Activated gamma-delta T cell treated with anti-CD3 and anti-CD28 coated beads, Interleukin-2, amount 50 U/mL, for 16 hours (primary cell): ENCODE results near the gene PBX3.

Experiments used
- DNase-seq: peaks from one replicate; pipeline ENCODE4 v3.0.0-alpha.2; 2020; ENCODE audit warnings: low read depth

The PBX3 gene

GRCh38 chr9:125949703-125950460, 202.7 kb downstream of the PBX3 start:
- no peak for DNase-seq

GRCh38 chr9:125950880-125951471, 203.8 kb downstream of the PBX3 start:
- no peak for DNase-seq

GRCh38 chr9:125953314-125954019, 206.3 kb downstream of the PBX3 start:
- DNase-seq = no peak

GRCh38 chr9:125956102-125956501, 208.9 kb downstream of the PBX3 start:
- no peak for DNase-seq

GRCh38 chr9:125959315-125959714, 212.1 kb downstream of the PBX3 start:
- DNase-seq = no peak

GRCh38 chr9:125959951-125960619, 212.9 kb downstream of the PBX3 start:
- DNase-seq = no peak

- DNase-seq = no peak
Observed at GRCh38 chr9:125960626-125961025, 213.5 kb downstream of the PBX3 start.

- no peak for DNase-seq
Observed at GRCh38 chr9:125961072-125961471, 213.9 kb downstream of the PBX3 start.

GRCh38 chr9:125963932-125964331, 216.8 kb downstream of the PBX3 start:
- DNase-seq = no peak

- no peak for DNase-seq
Observed at GRCh38 chr9:125964702-125965225, 217.6 kb downstream of the PBX3 start.

GRCh38 chr9:125965477-125965876, 218.3 kb downstream of the PBX3 start:
- no peak for DNase-seq

GRCh38 chr9:125966466-125966865, 219.3 kb downstream of the PBX3 start:
- no peak for DNase-seq

- no peak for DNase-seq
Observed at GRCh38 chr9:125966959-125967711, 220.0 kb downstream of the PBX3 start.

GRCh38 chr9:125968714-125969374, 221.7 kb downstream of the PBX3 start:
- no peak for DNase-seq

GRCh38 chr9:125969462-125969861, 222.3 kb downstream of the PBX3 start:
- no peak for DNase-seq

GRCh38 chr9:125969868-125970267, 222.7 kb downstream of the PBX3 start:
- no peak for DNase-seq

GRCh38 chr9:125970340-125970739, 223.2 kb downstream of the PBX3 start:
- no peak for DNase-seq

- DNase-seq = no peak
Observed at GRCh38 chr9:125971050-125971449, 223.9 kb downstream of the PBX3 start.

GRCh38 chr9:125972012-125972729, 225.0 kb downstream of the PBX3 start:
- no peak for DNase-seq

- DNase-seq = no peak
Observed at GRCh38 chr9:125973547-125973946, 226.4 kb downstream of the PBX3 start.
